CD4-positive, alpha-beta memory T cell (primary cell): ENCODE measurements around the gene BACE1-AS. TPM values are rescaled to one million over a fixed set of nuclear protein-coding genes. Genes with fewer than 3 reads are reported as not detected.

Experiments used
- CTCF ChIA-PET: fragments of 350-600 bp; sonication (Branson Sonifier 250); formaldehyde crosslinking; loops from one replicate; lab custom pipeline; 2021; ENCODE audit warnings: inconsistent platforms; ENCODE audit not compliant: partially characterized antibody; lab: Charles Lee
- POLR2A ChIA-PET: fragments of 350-600 bp; sonication (Branson Sonifier 250); formaldehyde crosslinking; loops from one replicate; lab custom pipeline; 2021; ENCODE audit not compliant: partially characterized antibody; lab: Charles Lee
- DNase-seq, 5 donors: peaks; one replicate each; pipeline versions ENCODE4 v3.0.0 to v3.0.0-alpha.2; 2020 to 2022; ENCODE audit warnings: mixed read lengths in 1 of 5
- H3K27ac ChIP-seq: one replicate; pipeline ENCODE4 v1.7.0; 2013; ENCODE audit warnings: low read depth, low read length
- H3K27me3 ChIP-seq: 2 replicates; pipeline ENCODE4 v1.7.0; 2013; ENCODE audit warnings: mild to moderate bottlenecking, low read length, moderate library complexity; ENCODE audit not compliant: insufficient read depth
- H3K36me3 ChIP-seq: 2 replicates; pipeline ENCODE4 v1.7.0; 2013; ENCODE audit warnings: mild to moderate bottlenecking, low read length, moderate library complexity; ENCODE audit not compliant: insufficient read depth
- H3K4me1 ChIP-seq: 2 replicates; pipeline ENCODE4 v1.7.0; 2013; ENCODE audit warnings: mild to moderate bottlenecking, low read length, moderate library complexity; ENCODE audit not compliant: insufficient read depth
- H3K4me3 ChIP-seq, 2 donors: one replicate each; pipeline ENCODE4 v1.7.0; 2013; ENCODE audit warnings: low read length in 2 of 2, mild to moderate bottlenecking in 1 of 2
- H3K9me3 ChIP-seq, 2 donors: one replicate each; pipeline ENCODE4 v1.7.0; 2013; ENCODE audit warnings: low read length in 2 of 2, control low read depth in 1 of 2; ENCODE audit not compliant: control insufficient read depth in 1 of 2
- H3K27ac Mint-ChIP-seq, 7 donors: one replicate each; pipeline ENCODE4 v1.8.0; 2020 to 2021; ENCODE audit warnings: mixed read lengths in 7 of 7, mild to moderate bottlenecking in 6 of 7, inconsistent platforms in 3 of 7, moderate library complexity in 3 of 7
- H3K27me3 Mint-ChIP-seq, 2 donors: one replicate each; pipeline ENCODE4 v1.8.0; 2020 to 2021; ENCODE audit warnings: mixed read lengths in 2 of 2
- H3K36me3 Mint-ChIP-seq, 2 donors: one replicate each; pipeline ENCODE4 v1.8.0; 2020 to 2021; ENCODE audit warnings: mixed read lengths in 2 of 2, inconsistent platforms in 1 of 2, mild to moderate bottlenecking in 1 of 2
- H3K4me1 Mint-ChIP-seq, 4 donors: one replicate each; pipeline ENCODE4 v1.8.0; 2020 to 2021; ENCODE audit warnings: mixed read lengths in 4 of 4, mild to moderate bottlenecking in 1 of 4
- H3K4me3 Mint-ChIP-seq, 8 donors: one replicate each; pipeline ENCODE4 v1.8.0; 2020 to 2021; ENCODE audit warnings: mixed read lengths in 8 of 8, mild to moderate bottlenecking in 7 of 8, moderate library complexity in 6 of 8, inconsistent platforms in 3 of 8
- H3K9me3 Mint-ChIP-seq, 8 donors: one replicate each; pipeline ENCODE4 v1.8.0; 2020 to 2021; ENCODE audit warnings: mixed read lengths in 8 of 8, mild to moderate bottlenecking in 5 of 8, inconsistent platforms in 3 of 8, moderate library complexity in 1 of 8
- intact Hi-C: fragments of 100-400 bp; cut with micrococcal nuclease; formaldehyde crosslinking; loops from one replicate; pipeline ENCODE4 v1.15.1; 2023
- polyA plus RNA-seq, 2 donors: library from polyadenylated mRNA; unstranded; fragments of 300-500 nt; fragmentation: Illumina TruSeq; gene quantifications; one replicate each; pipeline ENCODE4 v1.2.3, GENCODE V29; 2021
- total RNA-seq, 2 experiments: library from RNA; stranded (reverse); gene quantifications; one replicate each; pipeline ENCODE4 v1.2.3, GENCODE V29; 2021

Gene BACE1-AS
- total and polyA plus RNA-seq, 4 experiments from 2014 or later = 3.8 to 15.7 (median 15.3) TPM; not detected in 1

- Histone ChIP-seq H3K4me3 (no peak overlapping the region), H3K27ac (no peak overlapping the region), H3K4me1 (peaks cover 19% of the 10 kb centered on the region), H3K27me3 (no peaks in the 10 kb centered on the region), H3K36me3 (no peaks in the 10 kb centered on the region), H3K9me3 (no peaks in the 10 kb centered on the region)
- DNase-seq = no peak
- Mint-ChIP-seq H3K4me3 (no peak overlapping the region), H3K4me1 (peaks cover 5 to 15% (median 12%) of the 10 kb centered on the region in 4 donors), H3K9me3 (no peaks in the 10 kb centered on the region), H3K27ac (peak overlapping the region in 2 of 7 donors; percentile 57 to 64), H3K36me3 (peaks cover 24 to 27% of the 10 kb centered on the region in 2 donors), H3K27me3 (no peaks in the 10 kb centered on the region)
- intact Hi-C loops = no loop called here
- POLR2A ChIA-PET = no interaction called here
- CTCF ChIA-PET = no interaction called here
These were observed 41.7 kb downstream of the BACE1-AS start for GRCh38 chr11:117332843-117333242.

- ChIA-PET POLR2A (no interaction called here), CTCF (no interaction called here)
- Histone ChIP-seq H3K4me1 (peaks cover 12% of the 10 kb centered on the region), H3K27ac (no peak overlapping the region), H3K9me3 (no peaks in the 10 kb centered on the region), H3K36me3 (no peaks in the 10 kb centered on the region), H3K27me3 (no peaks in the 10 kb centered on the region), H3K4me3 (no peak overlapping the region)
- intact Hi-C loops = no loop called here
- Mint-ChIP-seq H3K27me3 (no peaks in the 10 kb centered on the region), H3K4me1 (peaks cover 5 to 16% (median 12%) of the 10 kb centered on the region in 4 donors), H3K27ac (peak overlapping the region in 1 of 7 donors; percentile 33), H3K9me3 (no peaks in the 10 kb centered on the region), H3K4me3 (no peak overlapping the region), H3K36me3 (peaks cover 34% of the 10 kb centered on the region in 2 donors)
- DNase-seq = no peak
These were observed 42.8 kb downstream of the BACE1-AS start for GRCh38 chr11:117333917-117334316.

GRCh38 chr11:117334896-117335295, 43.8 kb downstream of the BACE1-AS start:
- no peak for DNase-seq
- Histone ChIP-seq H3K4me1 (peaks cover 2% of the 10 kb centered on the region), H3K4me3 (no peak overlapping the region), H3K27me3 (no peaks in the 10 kb centered on the region), H3K9me3 (no peaks in the 10 kb centered on the region), H3K27ac (no peak overlapping the region), H3K36me3 (no peaks in the 10 kb centered on the region)
- Mint-ChIP-seq H3K27me3 (no peaks in the 10 kb centered on the region), H3K36me3 (peaks cover 38% of the 10 kb centered on the region in 2 donors), H3K4me1 (peaks cover 5 to 16% (median 12%) of the 10 kb centered on the region in 4 donors), H3K27ac (no peak overlapping the region), H3K4me3 (no peak overlapping the region), H3K9me3 (no peaks in the 10 kb centered on the region)
- intact Hi-C loops = no loop called here
- CTCF ChIA-PET = no interaction called here
- POLR2A ChIA-PET = no interaction called here

GRCh38 chr11:117335399-117335798, 44.3 kb downstream of the BACE1-AS start:
- H3K27ac Mint-ChIP-seq = peak overlapping the region in 1 of 7 donors; percentile 49
- POLR2A ChIA-PET = no interaction called here

GRCh38 chr11:117337076-117337475, 45.9 kb downstream of the BACE1-AS start:
- peaks cover 0 to 10% (median 9%) of the 10 kb centered on the region in 4 donors for H3K4me1 Mint-ChIP-seq
- peaks cover 50 to 51% of the 10 kb centered on the region in 2 donors for H3K36me3 Mint-ChIP-seq

More at GRCh38 chr11:117335399-117335798, 44.3 kb downstream of the BACE1-AS start:
- no peaks in the 10 kb centered on the region for H3K27me3 Mint-ChIP-seq
- Histone ChIP-seq H3K27me3 (no peaks in the 10 kb centered on the region), H3K27ac (no peak overlapping the region), H3K4me1 (no peaks in the 10 kb centered on the region), H3K36me3 (no peaks in the 10 kb centered on the region), H3K4me3 (no peak overlapping the region), H3K9me3 (no peaks in the 10 kb centered on the region)
- no peaks in the 10 kb centered on the region for H3K9me3 Mint-ChIP-seq
- intact Hi-C loops = no loop called here
- peaks cover 5 to 13% (median 10%) of the 10 kb centered on the region in 4 donors for H3K4me1 Mint-ChIP-seq
- no peak overlapping the region for H3K4me3 Mint-ChIP-seq
- peaks cover 43% of the 10 kb centered on the region in 2 donors for H3K36me3 Mint-ChIP-seq
- CTCF ChIA-PET = no interaction called here
- DNase-seq = no peak

More at GRCh38 chr11:117337076-117337475, 45.9 kb downstream of the BACE1-AS start:
- no peaks in the 10 kb centered on the region for H3K4me1 ChIP-seq
- H3K36me3 ChIP-seq = no peaks in the 10 kb centered on the region
- H3K4me3 Mint-ChIP-seq = no peak overlapping the region
- POLR2A ChIA-PET = no interaction called here
- H3K27ac ChIP-seq = no peak overlapping the region
- no peaks in the 10 kb centered on the region for H3K9me3 ChIP-seq
- peak overlapping the region in 1 of 7 donors; percentile 46 for H3K27ac Mint-ChIP-seq
- no peak for DNase-seq
- intact Hi-C loops = no loop called here
- H3K27me3 ChIP-seq = no peaks in the 10 kb centered on the region
- H3K9me3 Mint-ChIP-seq = no peaks in the 10 kb centered on the region
- H3K4me3 ChIP-seq = no peak overlapping the region
- CTCF ChIA-PET = no interaction called here
- no peaks in the 10 kb centered on the region for H3K27me3 Mint-ChIP-seq

Other genes starting within 250 kb of the BACE1-AS start
- gene SIK3, start 192.9 kb upstream of the BACE1-AS start, total RNA-seq = 10 to 100 TPM; 88.4 to 97.5 TPM
- gene SIK3, start 192.9 kb upstream of the BACE1-AS start, polyA plus RNA-seq = 10 to 100 TPM in 1 of 2 donors, 1 to 10 TPM in 1; 9.7 to 36.7 TPM
- gene PAFAH1B2, start 147.1 kb upstream of the BACE1-AS start, total RNA-seq = 10 to 100 TPM; 61.6 to 64.2 TPM
- gene PAFAH1B2, start 147.1 kb upstream of the BACE1-AS start, polyA plus RNA-seq = 10 to 100 TPM; 16.4 to 23.7 TPM
- gene SIDT2, start 112.6 kb upstream of the BACE1-AS start, total RNA-seq = 10 to 100 TPM; 60.2 to 67.3 TPM
- 1 to 10 TPM; 2.1 to 4.1 TPM for gene SIDT2, start 112.6 kb upstream of the BACE1-AS start, polyA plus RNA-seq
- 10 to 100 TPM; 17.7 to 19.7 TPM for gene TAGLN, start 92.0 kb upstream of the BACE1-AS start, total RNA-seq
- gene TAGLN, start 92.0 kb upstream of the BACE1-AS start, polyA plus RNA-seq = under 1 TPM; 0.15 to 0.36 TPM
- 100 to 1,000 TPM; 300 to 325 TPM for gene PCSK7, start 59.3 kb upstream of the BACE1-AS start, total RNA-seq
- 10 to 100 TPM; 33.3 to 84.2 TPM for gene PCSK7, start 59.3 kb upstream of the BACE1-AS start, polyA plus RNA-seq
- gene RNF214, start 58.7 kb upstream of the BACE1-AS start, total RNA-seq = 10 to 100 TPM; 41.8 to 50.1 TPM
- 10 to 100 TPM; 20.7 to 45.0 TPM for gene RNF214, start 58.7 kb upstream of the BACE1-AS start, polyA plus RNA-seq
- gene BACE1, start 24.9 kb downstream of the BACE1-AS start, total RNA-seq = 1 to 10 TPM; 2.7 to 2.9 TPM
- 1 to 10 TPM in 1 of 2 donors, under 1 TPM in 1; 0.65 to 1.6 TPM for gene BACE1, start 24.9 kb downstream of the BACE1-AS start, polyA plus RNA-seq
- gene CEP164, start 36.5 kb downstream of the BACE1-AS start, total RNA-seq = 10 to 100 TPM; 40.8 to 42.5 TPM
- 10 to 100 TPM; 12.7 to 25.6 TPM for gene CEP164, start 36.5 kb downstream of the BACE1-AS start, polyA plus RNA-seq